Measurements from ENCODE around the gene PCDHGA3. TPM values are rescaled to one million over a fixed set of nuclear protein-coding genes. Genes with fewer than 3 reads are reported as not detected.

The PCDHGA3 gene
- total and polyA plus RNA-seq, 9 of the 15 experiments (the other 6 are each of a cell fraction or from before 2014, with no cell fraction given) = 0.13 to 0.28 (median 0.18) TPM; not detected in 2

GRCh38 chr5:141382469-141383294 lies 39.1 kb downstream of the PCDHGA3 start, which contains the start of gene PCDHGA7:
Gene PCDHGA7, plus strand, starts transcription at chr5:141382742. Its CDS starts 158 bp downstream, at chr5:141382900.
- Histone ChIP-seq H3K27ac (ENCODE audit: extremely low read depth, low read depth, low read length) (no peak within 1 kb of the TSS), H3K4me3 (peak within 1 kb of the TSS; percentile 36), H3K79me2 (ENCODE audit: control insufficient read depth, insufficient read depth, low read length) (no peaks in the 10 kb centered on the region), H4K20me1 (replicated peaks; ENCODE audit: control insufficient read depth, insufficient read depth, low read length) (no peaks in the 10 kb centered on the region), H3K9ac (ENCODE audit: insufficient read depth in 1 of 2, low read depth in 2 of 2, low read length in 2 of 2) (peak within 1 kb of the TSS in 1 of 2 experiments; percentile 69; a peak in 1 of 4 replicates), H3K36me3 (ENCODE audit: control insufficient read depth, insufficient read depth, low read length) (no peaks in the 10 kb centered on the region), H3K4me2 (ENCODE audit: insufficient read depth, low read length) (peak within 1 kb of the TSS; percentile 69), H3K9me3 (replicated peaks; ENCODE audit: control insufficient read depth, insufficient read depth, low read depth, low read length) (no peaks in the 10 kb centered on the region), H3K27me3 (ENCODE audit: control insufficient read depth in 2 of 2, insufficient read depth in 2 of 2, low read length in 2 of 2) (peaks cover 9 to 25% of the 10 kb centered on the region in 2 experiments; a peak in 4 of 5 replicates), H3K9me1 (ENCODE audit: control insufficient read depth, insufficient read depth, low read length) (no peaks in the 10 kb centered on the region), H3K4me1 (replicated peaks in 1 of 2; ENCODE audit: control insufficient read depth in 2 of 2, insufficient read depth in 2 of 2, low read length in 2 of 2) (peaks cover 0 to 9% of the 10 kb centered on the region in 2 experiments; a peak in 2 of 5 replicates), H2AFZ (ENCODE audit: low read depth, low read length) (peak within 1 kb of the TSS; percentile 67)
- TF ChIP-seq STAT6 (CRISPR knock-in tag; IDR thresholded peaks at IDR 0.05) (no peak), TRIM28 (IDR thresholded peaks at IDR 0.05) (no peak), RAD21 (CRISPR knock-in tag; conservative IDR thresholded peaks at IDR 0.05 in 1 of 2, IDR thresholded peaks at IDR 0.05 in 1 of 2) (peak in 1 of 2 experiments; percentile 47; a peak in 3 of 4 replicates), EHMT2 (IDR thresholded peaks at IDR 0.05) (peak; percentile 33; the same call in 1 of the 2 replicates)
- TF ChIP-seq, protein P1, sequence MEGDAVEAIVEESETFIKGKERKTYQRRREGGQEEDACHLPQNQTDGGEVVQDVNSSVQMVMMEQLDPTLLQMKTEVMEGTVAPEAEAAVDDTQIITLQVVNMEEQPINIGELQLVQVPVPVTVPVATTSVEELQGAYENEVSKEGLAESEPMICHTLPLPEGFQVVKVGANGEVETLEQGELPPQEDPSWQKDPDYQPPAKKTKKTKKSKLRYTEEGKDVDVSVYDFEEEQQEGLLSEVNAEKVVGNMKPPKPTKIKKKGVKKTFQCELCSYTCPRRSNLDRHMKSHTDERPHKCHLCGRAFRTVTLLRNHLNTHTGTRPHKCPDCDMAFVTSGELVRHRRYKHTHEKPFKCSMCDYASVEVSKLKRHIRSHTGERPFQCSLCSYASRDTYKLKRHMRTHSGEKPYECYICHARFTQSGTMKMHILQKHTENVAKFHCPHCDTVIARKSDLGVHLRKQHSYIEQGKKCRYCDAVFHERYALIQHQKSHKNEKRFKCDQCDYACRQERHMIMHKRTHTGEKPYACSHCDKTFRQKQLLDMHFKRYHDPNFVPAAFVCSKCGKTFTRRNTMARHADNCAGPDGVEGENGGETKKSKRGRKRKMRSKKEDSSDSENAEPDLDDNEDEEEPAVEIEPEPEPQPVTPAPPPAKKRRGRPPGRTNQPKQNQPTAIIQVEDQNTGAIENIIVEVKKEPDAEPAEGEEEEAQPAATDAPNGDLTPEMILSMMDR (IDR thresholded peaks at IDR 0.05 in 2 of 3, conservative IDR thresholded peaks at IDR 0.05 in 1 of 3; ENCODE audit: insufficient read depth in 2 of 3, low read depth in 1 of 3, low read length in 3 of 3) = peak; percentile 58 to 73 (median 64)
- ATAC-seq (peak; percentile 95), DNase-seq (ENCODE audit: extremely low read depth in 1 of 4, low spot score in 3 of 4) (peak in 3 of 4 experiments; percentile 30 to 42 (median 35)), FAIRE-seq (peak; percentile 89)
- in situ Hi-C loops (cut with MboI) (no loop called here), intact Hi-C loops (cut with micrococcal nuclease) (no loop called here)
- POLR2A ChIA-PET = no interaction called here
- CTCF ChIA-PET (ENCODE audit: low intra/inter-chr PET ratio) = interaction anchor here (0.9 kb wide), 1 partner anchor 181 kb away, joined by 5 read pairs; no protein-coding TSS in a partner anchor
- BruUV-seq (replicated peaks) = no TSS peak
- 3% methylated on average over 37 of the region's 37 CpGs for WGBS (ENCODE audit: insufficient coverage, low coverage, missing lambda C conversion rate)
